ENCODE data around the gene PRDM16. TPM values are rescaled to one million over a fixed set of nuclear protein-coding genes. Genes with fewer than 3 reads are reported as not detected.

Gene PRDM16
- total and polyA plus RNA-seq, 2 experiments from 2014 or later: 0.14 to 0.16 TPM

DNA sequence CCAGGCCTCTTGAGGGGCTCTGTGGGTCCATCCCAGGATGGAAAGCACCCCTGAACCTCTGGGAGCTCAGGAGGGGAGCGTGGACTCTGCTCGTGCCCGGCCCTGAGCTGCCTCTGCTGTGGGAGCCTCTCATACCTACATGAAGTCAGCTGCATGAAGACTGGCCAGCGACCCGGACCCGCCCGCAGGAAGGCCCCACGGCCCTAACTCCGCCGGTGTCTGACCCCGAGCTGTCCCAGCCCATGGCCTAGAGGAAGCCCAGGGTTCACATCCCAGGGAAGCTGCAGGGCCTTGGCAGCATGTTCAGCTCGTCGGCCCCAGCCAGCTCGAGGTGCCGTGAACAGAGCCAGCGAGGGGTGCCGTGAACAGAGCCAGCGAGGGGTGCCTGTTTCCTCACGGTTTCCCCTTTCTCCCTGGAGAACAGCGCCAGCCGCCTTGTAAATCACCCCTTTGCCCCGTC, 207.4 kb downstream of the PRDM16 start (continued):
- TF ChIP-seq ZNF462 (CRISPR knock-in tag; IDR thresholded peaks at IDR 0.05): no peak
- TF ChIP-seq REST (IDR thresholded peaks at IDR 0.05; ENCODE audit: unreplicated experiment): no peak
- TF ChIP-seq JUNB (IDR thresholded peaks at IDR 0.05; ENCODE audit: unreplicated experiment): no peak
- TF ChIP-seq NANOG (IDR thresholded peaks at IDR 0.05; ENCODE audit: borderline replicate concordance): no peak
- TF ChIP-seq POLR2AphosphoS5 (IDR thresholded peaks at IDR 0.05; ENCODE audit: low read depth): no peak
- TF ChIP-seq ZNF331 (CRISPR knock-in tag; IDR thresholded peaks at IDR 0.05; ENCODE audit: low read depth): no peak
- no peak for TF ChIP-seq STAT1 (IDR thresholded peaks at IDR 0.05; ENCODE audit: unreplicated experiment)

All from GM23338 (cell line).